Omental fat pad (tissue), 4 donors: ENCODE data around the gene PSENEN. TPM values are rescaled to one million over a fixed set of nuclear protein-coding genes. Genes with fewer than 3 reads are reported as not detected.

Source experiments
- ATAC-seq: fragments of 150-250 bp; one replicate; pipeline ENCODE4 v1.9.1; 2016; ENCODE audit warnings: mild to moderate bottlenecking, moderate library complexity; ENCODE audit not compliant: low FRiP score
- DNase-seq: peaks from one replicate; pipeline ENCODE4 v3.0.0-alpha.2; 2019; ENCODE audit warnings: low spot score
- CTCF ChIP-seq, 3 donors: fragments of 450-650 bp; IDR thresholded peaks; one replicate each; pipeline ENCODE4 v1.5.1; 2016 to 2017; ENCODE audit warnings: antibody characterized with exemption in 3 of 3, mild to moderate bottlenecking in 3 of 3, moderate library complexity in 2 of 3
- total RNA-seq, 4 donors: library from RNA; depleted of rRNA; stranded (reverse); fragments of >200 nt; gene quantifications; one replicate each; pipeline ENCODE4 v1.1.0, GENCODE V29; 2016

PSENEN gene
- total RNA-seq, 4 donors from 2014 or later = 28.1 to 58.6 (median 37.9) TPM

GRCh38 chr19:35777086-35777841 lies 31.8 kb downstream of the PSENEN start:
- ATAC-seq = no peak
- no peak for TF ChIP-seq CTCF (IDR thresholded peaks at IDR 0.05)
- no peak for DNase-seq

- DNase-seq = no peak
- ATAC-seq = no peak
- TF ChIP-seq CTCF (IDR thresholded peaks at IDR 0.05) = no peak
These were observed 32.5 kb downstream of the PSENEN start for GRCh38 chr19:35777961-35778360.

GRCh38 chr19:35779033-35779432 lies 33.6 kb downstream of the PSENEN start:
- no peak for ATAC-seq
- DNase-seq = no peak
- TF ChIP-seq CTCF (IDR thresholded peaks at IDR 0.05) = no peak

- DNase-seq (no peak), ATAC-seq (no peak)
- no peak for TF ChIP-seq CTCF (IDR thresholded peaks at IDR 0.05)
These were observed 34.6 kb downstream of the PSENEN start for GRCh38 chr19:35780058-35780457.

GRCh38 chr19:35780717-35781116 lies 35.3 kb downstream of the PSENEN start:
- DNase-seq = no peak
- ATAC-seq = no peak
- TF ChIP-seq CTCF (IDR thresholded peaks at IDR 0.05) = no peak

- DNase-seq (no peak), ATAC-seq (no peak)
- TF ChIP-seq CTCF (IDR thresholded peaks at IDR 0.05) = no peak
These were observed 36.2 kb downstream of the PSENEN start for GRCh38 chr19:35781650-35782049.

GRCh38 chr19:35782589-35782988 lies 37.1 kb downstream of the PSENEN start:
- TF ChIP-seq CTCF (IDR thresholded peaks at IDR 0.05) = no peak
- DNase-seq = no peak

More at GRCh38 chr19:35782589-35782988, 37.1 kb downstream of the PSENEN start:
- ATAC-seq = no peak
